DOHH2 (cell line): ENCODE measurements around the gene CRTAC1.

Experiments used
- H3F3A ChIP-seq: fragments of 200-600 bp; sonication (generic), shearing (Covaris generic); 2 replicates; pipeline ENCODE4 v1.6.0; 2016; ENCODE audit warnings: antibody characterized with exemption, mild to moderate bottlenecking; ENCODE audit not compliant: control insufficient read depth, insufficient read depth
- H3K27ac ChIP-seq: fragments of 200-600 bp; sonication (generic); 2 replicates; pipeline ENCODE4 v1.5.1; 2014; ENCODE audit warnings: low read depth, mild to moderate bottlenecking, low read length, moderate library complexity
- H3K27me3 ChIP-seq: fragments of 200-600 bp; sonication (generic); 2 replicates; pipeline ENCODE4 v1.6.1; 2014; ENCODE audit warnings: mild to moderate bottlenecking, low read length, mixed read lengths; ENCODE audit not compliant: control insufficient read depth
- H3K36me3 ChIP-seq: fragments of 200-600 bp; sonication (generic); 2 replicates; pipeline ENCODE4 v1.6.1; 2014; ENCODE audit warnings: mild to moderate bottlenecking, low read length, moderate library complexity, mixed read lengths; ENCODE audit not compliant: control insufficient read depth
- H3K4me1 ChIP-seq: fragments of 200-600 bp; sonication (generic); 2 replicates; pipeline ENCODE4 v1.6.1; 2014; ENCODE audit warnings: mild to moderate bottlenecking, low read length, mixed read lengths; ENCODE audit not compliant: control insufficient read depth
- H3K4me2 ChIP-seq: fragments of 200-600 bp; sonication (generic); 2 replicates; pipeline ENCODE4 v1.6.0; 2014; ENCODE audit warnings: mild to moderate bottlenecking, low read length, moderate library complexity
- H3K4me3 ChIP-seq: fragments of 200-600 bp; sonication (generic); 2 replicates; pipeline ENCODE4 v1.5.1; 2014; ENCODE audit warnings: mild to moderate bottlenecking, low read length, mixed read lengths
- H3K79me2 ChIP-seq: fragments of 200-600 bp; sonication (generic); 2 replicates; pipeline ENCODE4 v1.6.1; 2014; ENCODE audit warnings: mild to moderate bottlenecking, low read length, mixed read lengths; ENCODE audit not compliant: control insufficient read depth
- H3K9me2 ChIP-seq: fragments of 200-600 bp; sonication (generic); replicated peaks from 2 replicates; pipeline ENCODE4 v1.6.1; 2014; ENCODE audit warnings: mild to moderate bottlenecking, low read length, mixed read lengths; ENCODE audit not compliant: control insufficient read depth
- H3K9me3 ChIP-seq: fragments of 200-600 bp; sonication (generic); 2 replicates; pipeline ENCODE4 v1.6.1; 2014; ENCODE audit warnings: antibody characterized with exemption, low read length, mixed read lengths; ENCODE audit not compliant: control insufficient read depth, insufficient read depth
- H4K20me1 ChIP-seq: fragments of 200-600 bp; sonication (generic); 2 replicates; pipeline ENCODE4 v1.6.0; 2014; ENCODE audit warnings: low read depth, mild to moderate bottlenecking, antibody characterized with exemption, low read length, moderate library complexity; ENCODE audit not compliant: control insufficient read depth, insufficient read depth
- CTCF ChIP-seq: fragments of 200-600 bp; sonication (generic); IDR thresholded peaks from one replicate; pipeline ENCODE4 v1.5.1; 2014; ENCODE audit warnings: antibody characterized with exemption, mild to moderate bottlenecking, low read depth, low read length; ENCODE audit not compliant: poor library complexity, severe bottlenecking
- EZH2phosphoT487 ChIP-seq: fragments of 200-600 bp; sonication (generic); IDR thresholded peaks from 2 replicates; pipeline ENCODE4 v1.6.1; 2017; ENCODE audit warnings: borderline replicate concordance, mild to moderate bottlenecking, antibody characterized with exemption, low read length, moderate library complexity, mixed read lengths

Gene CRTAC1

GRCh38 chr10:97826892-97827291, 203.5 kb downstream of the CRTAC1 start:
- H3K27me3 ChIP-seq, result no peaks in the 10 kb centered on the region
- no peaks in the 10 kb centered on the region for H3K36me3 ChIP-seq
- no peaks in the 10 kb centered on the region for H3K9me2 ChIP-seq
- H3K4me1 ChIP-seq, result no peaks in the 10 kb centered on the region
- H4K20me1 ChIP-seq, result no peaks in the 10 kb centered on the region
- H3K79me2 ChIP-seq, result no peaks in the 10 kb centered on the region
- no peaks in the 10 kb centered on the region for H3K9me3 ChIP-seq
- H3K4me3 ChIP-seq, result no peak overlapping the region
- no peak for TF ChIP-seq EZH2phosphoT487
- no peak for TF ChIP-seq CTCF
- no peaks in the 10 kb centered on the region for H3F3A ChIP-seq
- H3K27ac ChIP-seq, result no peak overlapping the region
- H3K4me2 ChIP-seq, result no peak overlapping the region

GRCh38 chr10:97825020-97825760, 205.2 kb downstream of the CRTAC1 start:
- Histone ChIP-seq H3K4me1 (no peaks in the 10 kb centered on the region), H3K9me2 (no peaks in the 10 kb centered on the region), H3K79me2 (no peaks in the 10 kb centered on the region), H3K4me3 (no peak overlapping the region), H4K20me1 (no peaks in the 10 kb centered on the region), H3K27me3 (peaks cover 3% of the 10 kb centered on the region; the same call in 1 of the 2 replicates), H3K9me3 (no peaks in the 10 kb centered on the region), H3F3A (no peaks in the 10 kb centered on the region), H3K36me3 (no peaks in the 10 kb centered on the region), H3K27ac (no peak overlapping the region), H3K4me2 (no peak overlapping the region)
- TF ChIP-seq CTCF (no peak), EZH2phosphoT487 (no peak)

- Histone ChIP-seq H3K79me2 (no peaks in the 10 kb centered on the region), H3K4me1 (no peaks in the 10 kb centered on the region), H3K4me2 (no peak overlapping the region), H3K36me3 (no peaks in the 10 kb centered on the region), H3K9me3 (no peaks in the 10 kb centered on the region), H3K27ac (no peak overlapping the region), H3K27me3 (peaks cover 10% of the 10 kb centered on the region; the same call in 1 of the 2 replicates), H3F3A (no peaks in the 10 kb centered on the region), H4K20me1 (no peaks in the 10 kb centered on the region), H3K4me3 (no peak overlapping the region), H3K9me2 (no peaks in the 10 kb centered on the region)
- no peak for TF ChIP-seq EZH2phosphoT487
- no peak for TF ChIP-seq CTCF
Measured at GRCh38 chr10:97823734-97824133, 206.7 kb downstream of the CRTAC1 start.
